DMS114 treated with DMSO at 0.1 percent for 48 hours (cell line): ENCODE data around the gene ADAM12.
"Not testable (repeated sequence)": the region's sequence is repeated elsewhere in the genome, so short reads cannot be mapped to it uniquely, and the experiment has no call there.

Source experiments
- DNase-seq: peaks from one replicate; lab custom pipeline; 2025; ENCODE audit not compliant: unreplicated experiment; lab: John Stamatoyannopoulos, UW

The ADAM12 gene

GRCh38 chr10:126186766-126187165 is 201.5 kb downstream of the ADAM12 start:
- DNase-seq, result no peak

DNA sequence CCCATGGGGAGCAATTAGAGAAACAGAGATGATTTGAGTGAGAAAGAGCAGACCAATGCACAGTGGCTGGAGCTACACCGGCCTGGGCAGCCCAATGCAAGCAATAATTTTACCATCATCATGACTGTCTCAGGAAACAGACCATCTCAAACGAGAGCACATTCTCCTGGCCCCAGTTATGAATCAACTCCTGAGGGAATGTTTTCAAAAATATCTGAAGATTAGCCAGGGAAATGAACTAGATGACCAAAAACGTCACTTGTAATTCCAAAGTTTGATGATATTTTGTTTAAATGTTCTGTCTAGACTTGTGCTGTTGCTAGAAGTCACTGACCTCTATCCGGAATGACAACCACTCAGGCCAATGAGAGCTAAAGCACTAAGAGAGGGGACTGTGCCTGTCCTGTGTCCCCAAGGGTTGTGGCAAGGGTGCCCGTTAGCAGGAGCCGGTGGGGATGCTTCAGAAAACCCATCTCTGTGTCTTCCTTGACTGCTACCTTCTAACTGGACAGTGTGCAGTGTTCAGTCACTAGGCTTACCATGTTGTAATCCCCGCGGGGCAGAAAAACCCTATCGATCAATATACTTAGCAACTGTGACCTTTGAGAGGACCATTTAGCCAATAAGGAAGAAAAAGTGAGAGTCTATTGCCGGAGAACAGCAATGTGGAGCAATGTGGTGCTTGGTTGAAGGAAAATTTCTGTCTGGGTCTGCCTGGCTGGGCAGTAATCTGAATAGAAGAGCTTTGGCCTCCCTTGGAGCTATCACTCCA is 202.4 kb downstream of the ADAM12 start:
- no peak for DNase-seq

DNA sequence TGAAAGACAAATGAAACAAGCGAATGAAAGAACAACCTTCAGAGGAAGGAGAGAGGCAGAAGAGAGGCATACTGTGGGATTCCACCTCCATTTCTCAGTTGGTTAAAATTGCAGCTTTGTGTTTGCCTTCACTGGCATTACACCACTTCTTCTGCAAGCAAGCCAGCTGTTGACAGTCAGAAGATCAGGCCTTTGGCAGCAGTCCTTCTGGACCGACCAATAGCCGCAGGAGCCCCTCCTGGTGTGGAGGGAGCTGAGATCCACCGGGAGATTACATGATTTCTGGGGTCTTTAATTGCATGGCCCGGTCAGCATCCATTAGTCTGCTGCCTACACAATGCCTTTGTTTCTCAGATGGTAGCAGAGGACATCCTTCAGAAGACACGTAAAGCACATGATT is 206.7 kb downstream of the ADAM12 start:
- no peak for DNase-seq

GRCh38 chr10:126179637-126180036 is 208.6 kb downstream of the ADAM12 start:
- no peak for DNase-seq

DNA sequence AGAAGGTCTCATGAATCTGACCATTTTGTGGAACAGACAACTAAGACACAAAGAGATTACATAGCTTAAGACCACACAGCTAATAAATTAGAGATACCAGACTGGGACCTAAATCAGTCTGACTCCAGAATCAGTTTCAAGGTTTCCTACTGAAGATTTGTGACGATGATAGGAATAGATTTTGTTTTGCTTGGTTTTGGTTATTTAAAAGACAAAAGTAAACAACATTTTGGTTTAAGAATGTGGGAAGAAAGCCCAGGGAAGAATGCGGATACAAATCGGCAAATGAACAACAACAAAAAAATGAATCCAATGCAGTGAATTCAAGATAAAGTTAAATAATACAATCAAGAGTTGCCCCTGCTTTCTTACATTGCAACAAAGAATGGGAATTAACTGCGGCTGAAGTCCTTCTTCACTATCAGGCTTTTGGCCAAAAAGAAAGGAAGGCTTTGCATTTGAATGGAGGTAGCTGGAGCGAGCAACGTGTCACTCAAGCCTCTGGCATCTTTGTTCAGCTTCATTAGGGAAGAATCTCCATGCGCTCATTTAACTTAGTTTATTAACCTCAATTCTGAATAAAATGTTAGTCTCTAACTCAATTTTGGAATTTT is 210.8 kb downstream of the ADAM12 start:
- no peak for DNase-seq

DNA sequence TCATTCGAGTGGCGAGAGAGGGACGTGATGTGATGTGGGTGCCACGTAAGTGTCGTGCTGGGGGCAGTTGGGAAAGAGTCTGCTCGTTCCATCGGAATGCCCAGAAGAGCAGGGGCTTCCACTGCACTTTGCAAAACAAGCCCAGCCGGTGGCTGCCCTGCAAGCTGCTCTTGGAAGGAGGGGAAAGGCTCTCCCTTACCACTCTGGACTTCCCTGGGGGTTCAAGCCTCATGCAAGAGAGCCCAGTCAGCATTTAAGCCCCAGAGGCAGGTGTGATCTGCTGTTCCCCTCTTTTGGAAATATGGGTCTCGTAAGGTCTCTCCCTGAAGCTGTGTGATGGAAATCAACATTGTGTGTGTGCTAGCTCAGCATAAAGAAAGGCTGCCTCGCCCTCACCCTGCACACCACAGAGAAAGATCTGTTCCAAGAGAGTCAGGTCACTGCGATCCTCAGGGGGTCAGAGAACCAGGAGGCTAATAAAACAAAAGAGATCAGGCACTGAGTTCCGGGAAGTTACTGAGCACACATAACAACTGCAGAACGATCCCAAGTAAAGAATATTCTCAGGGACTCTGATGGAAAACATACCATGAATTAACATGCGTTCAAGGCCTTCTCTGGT is 212.5 kb downstream of the ADAM12 start:
- no peak for DNase-seq

- DNase-seq, result not testable (repeated sequence)
These were observed 215.5 kb downstream of the ADAM12 start for GRCh38 chr10:126172755-126173154.

- DNase-seq, result no peak
These were observed 216.7 kb downstream of the ADAM12 start for GRCh38 chr10:126171555-126171954.

DNA sequence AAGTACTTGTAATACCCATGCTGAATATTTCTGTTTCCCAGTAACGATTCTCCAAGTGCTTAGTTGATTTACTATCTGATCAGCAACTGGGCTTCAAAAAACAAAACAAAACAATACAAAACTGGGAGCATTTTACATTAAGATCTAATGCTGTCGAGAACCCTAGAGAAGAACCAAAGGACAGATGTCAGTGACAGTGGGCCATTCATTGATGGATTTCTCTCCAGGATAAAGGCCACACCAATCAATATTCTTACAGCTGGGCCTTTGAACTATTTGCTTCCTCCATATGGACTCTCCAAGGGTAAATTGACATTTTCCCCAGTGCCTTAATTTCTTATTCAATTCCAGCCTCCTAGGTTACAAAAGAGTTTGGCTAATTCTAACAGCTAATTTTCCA is 217.5 kb downstream of the ADAM12 start:
- DNase-seq, result no peak

DNA sequence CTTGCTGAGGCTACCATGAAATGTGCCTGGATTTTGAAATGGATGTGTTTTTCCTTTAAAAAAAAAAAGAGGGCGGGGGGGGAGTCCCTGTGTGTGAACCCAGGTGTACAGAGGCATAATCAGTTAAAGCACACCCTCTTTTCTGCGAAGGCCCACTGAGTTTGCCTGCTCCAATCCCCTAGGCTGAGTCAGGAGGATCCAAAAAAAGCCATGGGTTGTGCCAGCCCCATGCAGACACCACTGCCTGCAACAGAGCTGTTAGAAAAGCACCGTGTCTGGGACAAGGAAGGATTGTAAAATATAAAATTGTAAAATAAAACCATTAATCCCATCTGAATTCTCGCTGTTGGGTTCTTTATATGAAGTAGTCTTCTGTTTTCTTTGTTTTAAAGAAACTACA is 217.9 kb downstream of the ADAM12 start:
- no peak for DNase-seq

DNA sequence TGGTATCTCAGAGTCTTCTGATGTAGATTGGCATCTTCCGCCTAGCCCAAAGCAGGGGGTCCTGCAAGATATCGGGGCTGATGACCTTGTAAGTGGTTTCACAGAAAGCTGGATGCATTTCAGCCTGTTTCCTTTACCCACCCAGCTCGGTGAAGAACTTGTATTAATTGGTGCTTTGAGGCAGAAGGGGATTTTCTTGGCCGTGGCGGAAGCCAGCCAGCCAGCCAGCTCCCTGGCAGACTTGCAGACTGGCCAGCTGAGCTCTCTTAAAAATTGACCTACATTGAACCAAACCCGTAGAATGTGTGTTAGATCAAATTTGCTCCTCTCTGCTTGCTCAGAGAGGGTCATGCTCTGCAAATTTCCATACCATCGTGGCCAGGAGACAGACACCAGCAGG is 218.4 kb downstream of the ADAM12 start:
- DNase-seq, result no peak

- no peak for DNase-seq
These were observed 221.5 kb downstream of the ADAM12 start for GRCh38 chr10:126166797-126167196.

DNA sequence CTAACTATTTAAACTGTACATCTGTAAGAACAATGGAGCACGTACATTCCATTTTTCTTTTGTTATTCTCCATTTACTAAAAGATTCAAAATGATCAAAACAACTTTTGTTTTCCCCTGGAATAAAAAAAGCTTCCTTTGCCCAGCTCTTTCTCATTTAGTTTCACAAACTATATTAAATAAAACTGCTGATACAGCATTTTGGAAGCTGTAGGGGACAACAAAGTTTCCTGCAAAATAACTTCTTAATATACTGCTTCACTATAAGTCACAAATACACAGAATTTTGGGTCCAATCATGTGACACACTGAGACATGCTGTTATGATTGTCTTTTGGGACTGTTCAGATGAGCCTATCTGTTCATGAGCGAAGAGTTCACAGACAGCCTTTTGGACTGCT is 222.4 kb downstream of the ADAM12 start:
- DNase-seq, result no peak

DNA sequence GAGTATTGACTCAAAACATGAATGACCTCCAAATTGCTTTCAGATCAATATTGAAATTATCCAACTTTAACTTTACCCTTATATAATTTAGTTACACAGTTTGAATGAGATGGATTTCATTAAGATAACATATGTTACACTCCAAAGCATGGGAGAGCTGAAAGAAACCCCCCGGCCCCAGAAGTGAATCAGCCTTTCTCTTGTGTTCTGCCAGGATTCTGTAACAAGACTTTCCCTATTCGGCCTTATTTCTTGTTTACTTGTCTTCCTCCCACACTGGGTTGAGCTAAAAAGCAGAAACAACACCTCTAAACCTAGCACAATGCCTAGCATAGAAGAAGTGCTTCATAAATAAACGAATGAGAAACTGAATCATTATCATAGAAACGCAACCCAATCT is 224.8 kb downstream of the ADAM12 start:
- no peak for DNase-seq

DNA sequence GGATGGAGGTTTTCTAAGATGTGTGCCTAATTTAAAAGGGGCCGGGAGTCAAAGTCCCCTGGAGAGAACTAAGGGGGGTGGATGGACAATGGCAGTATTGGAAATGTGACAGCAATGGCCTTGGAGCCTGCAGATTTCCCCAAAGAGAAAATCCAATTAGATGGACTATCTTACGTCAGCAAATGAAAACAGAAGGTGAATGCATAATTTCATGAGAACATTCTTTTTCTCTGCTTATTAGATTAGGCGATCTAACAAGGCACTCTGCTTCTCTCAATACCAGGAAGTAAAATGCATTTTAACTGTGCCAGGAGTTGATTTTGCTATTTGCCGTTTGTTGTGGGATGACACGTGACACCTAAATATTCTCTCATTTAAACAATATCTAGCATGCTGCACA is 226.6 kb downstream of the ADAM12 start:
- DNase-seq, result no peak

DNA sequence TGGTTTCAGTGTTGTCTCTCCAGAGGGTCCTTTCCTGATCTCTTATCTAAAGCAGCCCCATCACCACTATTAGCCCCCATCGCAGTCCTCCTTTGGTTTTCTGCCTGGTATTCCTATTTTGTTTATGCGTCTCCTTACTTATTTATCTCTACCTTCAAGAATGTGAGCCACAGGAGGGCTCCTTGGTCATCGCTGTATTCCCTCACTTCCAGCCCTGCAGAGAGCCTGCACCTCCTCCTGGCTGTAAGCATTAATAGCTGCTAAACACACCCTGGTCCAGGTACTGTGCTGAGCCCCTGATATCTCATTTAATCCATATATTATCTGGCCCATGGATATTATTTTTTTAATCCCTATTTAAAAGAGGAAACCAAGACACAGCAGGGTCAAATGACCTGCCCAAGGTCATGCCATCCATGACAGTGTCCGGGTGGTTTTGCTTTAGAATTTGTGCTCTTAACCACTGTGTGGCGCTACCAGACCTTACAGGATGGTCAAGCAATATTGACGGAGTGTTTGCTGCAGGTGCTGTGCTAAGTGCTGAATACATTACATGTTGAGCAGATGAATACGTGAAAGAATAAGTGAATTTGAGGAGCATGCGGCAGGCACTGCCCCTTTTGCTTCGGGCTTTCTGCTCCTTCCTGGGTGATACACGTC is 227.2 kb downstream of the ADAM12 start:
- DNase-seq, result no peak

DNA sequence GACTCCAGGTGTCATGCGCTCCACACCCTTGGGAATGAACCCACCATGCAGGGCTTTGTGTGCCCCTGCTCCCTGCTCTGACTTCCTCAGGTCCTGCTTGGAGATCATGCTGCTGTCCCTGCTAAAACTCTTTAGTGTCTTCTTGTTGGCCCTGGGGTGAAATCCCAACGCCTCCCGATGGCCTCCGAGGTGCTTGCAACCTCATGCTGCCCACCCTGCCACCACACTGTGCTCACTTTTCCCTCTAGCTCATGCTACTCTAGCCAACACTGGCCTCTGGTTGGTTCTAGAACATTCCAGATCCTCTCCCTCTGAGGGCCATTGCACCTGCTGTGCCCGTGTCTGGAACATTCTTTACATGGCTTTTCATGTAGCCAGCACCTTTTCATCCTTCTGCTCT is 227.7 kb downstream of the ADAM12 start:
- DNase-seq, result no peak

DNA sequence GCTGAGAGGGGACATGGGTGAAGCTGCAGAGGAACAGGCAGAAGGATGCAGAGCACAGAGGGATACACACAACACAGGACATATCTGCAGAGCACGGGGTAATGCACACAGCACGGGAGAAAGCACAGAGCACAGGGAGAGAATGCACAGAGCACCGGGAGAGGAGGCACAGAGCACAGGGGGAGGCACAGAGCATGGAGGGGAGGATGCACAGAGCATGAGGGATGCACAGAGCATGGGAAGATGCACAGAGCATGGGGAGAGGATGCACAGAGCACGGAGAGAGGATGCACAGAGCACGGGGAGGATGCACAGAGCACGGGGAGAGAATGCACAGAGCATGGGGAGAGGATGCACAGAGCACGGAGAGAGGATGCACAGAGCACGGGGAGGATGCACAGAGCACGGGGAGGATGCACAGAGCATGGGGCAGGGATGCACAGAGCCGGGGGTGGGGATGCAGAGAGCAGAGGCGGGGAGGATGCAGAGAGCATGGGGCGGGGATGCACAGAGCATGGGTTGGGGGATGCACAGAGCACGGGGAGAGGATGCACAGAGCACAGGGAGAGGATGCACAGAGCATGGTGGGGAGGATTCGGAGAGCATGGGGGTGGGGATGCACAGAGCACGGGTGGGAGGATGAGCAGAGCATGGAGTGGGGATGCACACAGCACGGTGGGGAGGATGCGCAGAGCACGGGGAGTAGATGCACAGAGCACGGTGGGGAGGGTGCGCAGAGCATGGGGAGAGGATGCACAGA is 230.0 kb downstream of the ADAM12 start:
- no peak for DNase-seq

- DNase-seq, result no peak
These were observed 231.1 kb downstream of the ADAM12 start for GRCh38 chr10:126157189-126157588.

GRCh38 chr10:126156503-126156902 is 231.8 kb downstream of the ADAM12 start:
- no peak for DNase-seq

DNA sequence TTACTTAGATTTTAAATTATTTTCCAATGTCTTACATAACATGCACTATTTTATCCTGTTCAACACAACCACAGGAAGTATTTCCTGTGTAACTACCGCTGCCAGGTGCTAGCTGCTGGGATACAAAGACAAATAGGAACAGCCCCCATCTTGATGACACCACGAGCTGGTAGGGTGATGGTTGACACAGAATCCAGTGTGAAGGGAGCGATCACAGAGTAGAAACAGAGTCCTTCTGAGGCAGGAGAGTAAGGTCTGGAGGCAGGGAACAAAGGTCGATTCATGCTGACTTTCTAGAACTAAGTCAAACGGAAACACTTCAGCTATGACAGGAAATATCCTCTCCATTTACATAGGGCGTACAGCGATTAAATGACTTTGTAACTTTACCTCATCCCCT is 232.3 kb downstream of the ADAM12 start:
- DNase-seq, result no peak
